ENCODE measurements around the gene TRPV4.

The TRPV4 gene

DNA sequence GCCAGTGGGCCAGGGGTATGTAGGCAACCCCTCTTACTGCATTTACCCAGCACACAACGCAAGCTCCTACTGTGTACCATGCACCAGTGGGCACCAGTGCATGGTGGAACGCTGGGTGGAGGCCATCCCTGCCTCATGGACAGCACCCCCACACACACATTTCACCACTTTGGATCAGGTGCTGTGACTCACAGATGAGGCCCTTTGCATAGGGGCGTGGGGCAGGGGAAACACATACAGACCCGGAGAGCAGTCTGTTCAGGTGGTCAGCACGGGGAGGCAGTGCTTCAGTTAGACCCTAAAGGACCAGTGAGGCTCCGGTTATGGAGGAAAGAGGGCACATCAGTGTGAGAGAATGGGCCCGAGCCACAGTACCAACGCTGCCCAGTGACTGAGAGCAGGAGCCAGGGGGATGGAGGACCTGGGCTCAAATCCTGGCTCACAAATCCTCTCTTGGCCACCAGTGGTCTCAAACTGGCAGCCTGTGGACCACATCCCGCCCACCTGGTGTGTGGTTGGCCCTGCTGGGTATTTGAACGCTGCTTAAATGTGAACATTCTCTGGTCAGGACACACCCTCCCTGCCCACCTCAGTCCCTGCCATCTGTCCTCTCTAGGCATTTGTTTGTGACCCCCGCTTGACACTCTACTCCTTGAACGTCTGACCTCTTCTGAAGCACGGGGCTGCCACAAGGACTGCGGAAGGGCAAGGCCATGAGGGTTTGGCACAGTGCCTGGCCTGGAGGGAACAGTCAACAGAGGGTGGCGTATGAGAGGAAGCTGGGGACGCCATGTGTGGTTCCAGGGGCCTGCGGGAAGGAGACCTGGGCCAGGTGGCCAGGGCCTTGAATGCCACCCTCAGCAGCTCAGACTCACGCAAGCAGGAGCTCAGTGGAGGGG, 72.9 kb downstream of the TRPV4 start:
- Histone ChIP-seq H3K36me3 (ENCODE audit: insufficient read depth) (no peaks in the 10 kb centered on the region), H3K9ac (no peak overlapping the region), H3K27me3 (ENCODE audit: insufficient read depth, low read depth) (no peaks in the 10 kb centered on the region), H3K4me2 (no peak overlapping the region), H3K4me3 (IDR thresholded peaks at IDR 0.05; ENCODE audit: insufficient read depth, low read depth, low read length) (no peak overlapping the region), H3K27ac (no peak overlapping the region), H2AFZ (ENCODE audit: low read depth) (no peak overlapping the region), H4K20me1 (ENCODE audit: insufficient read depth) (no peaks in the 10 kb centered on the region), H3K79me2 (ENCODE audit: insufficient read depth, low read depth) (no peaks in the 10 kb centered on the region), H3K4me1 (ENCODE audit: low read depth, poor library complexity, severe bottlenecking) (no peaks in the 10 kb centered on the region)
- no peak for TF ChIP-seq CTCF (conservative IDR thresholded peaks at IDR 0.05; ENCODE audit: low read depth, low read length)

GRCh38 chr12:109759595-109759994, 73.6 kb downstream of the TRPV4 start:
- H2AFZ ChIP-seq (ENCODE audit: low read depth): no peak overlapping the region
- no peaks in the 10 kb centered on the region for H3K27me3 ChIP-seq (ENCODE audit: insufficient read depth, low read depth)
- no peak overlapping the region for H3K4me3 ChIP-seq (IDR thresholded peaks at IDR 0.05; ENCODE audit: insufficient read depth, low read depth, low read length)
- no peaks in the 10 kb centered on the region for H3K4me1 ChIP-seq (ENCODE audit: low read depth, poor library complexity, severe bottlenecking)
- no peak overlapping the region for H3K4me2 ChIP-seq
- no peaks in the 10 kb centered on the region for H3K79me2 ChIP-seq (ENCODE audit: insufficient read depth, low read depth)
- no peaks in the 10 kb centered on the region for H4K20me1 ChIP-seq (ENCODE audit: insufficient read depth)
- no peaks in the 10 kb centered on the region for H3K36me3 ChIP-seq (ENCODE audit: insufficient read depth)
- no peak overlapping the region for H3K27ac ChIP-seq
- H3K9ac ChIP-seq: no peak overlapping the region
- no peak for TF ChIP-seq CTCF (conservative IDR thresholded peaks at IDR 0.05; ENCODE audit: low read depth, low read length)

GRCh38 chr12:109758426-109759420, 74.5 kb downstream of the TRPV4 start:
- Histone ChIP-seq H3K27me3 (ENCODE audit: insufficient read depth, low read depth) (no peaks in the 10 kb centered on the region), H3K36me3 (ENCODE audit: insufficient read depth) (no peaks in the 10 kb centered on the region), H4K20me1 (ENCODE audit: insufficient read depth) (no peaks in the 10 kb centered on the region), H3K4me2 (no peak overlapping the region), H3K9ac (no peak overlapping the region), H3K27ac (no peak overlapping the region), H3K4me1 (ENCODE audit: low read depth, poor library complexity, severe bottlenecking) (no peaks in the 10 kb centered on the region), H3K4me3 (IDR thresholded peaks at IDR 0.05; ENCODE audit: insufficient read depth, low read depth, low read length) (no peak overlapping the region), H3K79me2 (ENCODE audit: insufficient read depth, low read depth) (no peaks in the 10 kb centered on the region), H2AFZ (ENCODE audit: low read depth) (no peak overlapping the region)
- TF ChIP-seq CTCF (conservative IDR thresholded peaks at IDR 0.05; ENCODE audit: low read depth, low read length): no peak

DNA sequence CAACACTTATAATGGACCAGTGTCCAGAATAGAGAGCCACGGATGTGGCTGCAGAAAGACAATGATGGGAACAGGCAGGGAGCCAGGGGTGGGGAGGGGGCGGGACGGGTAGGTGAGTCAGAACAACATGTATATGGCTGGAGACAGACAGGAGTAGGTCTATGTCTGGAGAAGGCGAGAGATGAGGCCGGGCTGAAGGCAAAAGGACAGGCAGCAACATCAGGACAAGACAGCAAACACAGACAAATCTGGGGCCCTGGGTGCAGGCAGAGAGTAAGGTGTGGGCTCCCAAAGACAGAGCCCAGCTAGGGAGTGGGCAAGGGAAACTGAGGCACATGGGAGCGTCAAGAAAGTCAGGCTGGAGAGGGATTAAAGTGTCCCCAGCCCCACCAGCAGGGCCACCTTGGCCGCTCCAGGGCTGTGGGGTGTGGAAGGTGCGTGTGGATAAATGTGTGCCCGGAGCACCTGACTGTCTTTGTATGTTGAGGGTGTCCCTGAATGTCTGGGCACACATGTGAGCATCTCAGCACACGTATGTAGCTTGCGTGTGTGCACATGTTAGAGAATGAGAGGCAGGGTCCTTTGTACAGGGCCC, 75.4 kb downstream of the TRPV4 start:
- Histone ChIP-seq H3K4me2 (no peak overlapping the region), H3K9ac (no peak overlapping the region), H3K79me2 (ENCODE audit: insufficient read depth, low read depth) (no peaks in the 10 kb centered on the region), H3K36me3 (ENCODE audit: insufficient read depth) (no peaks in the 10 kb centered on the region), H3K4me3 (IDR thresholded peaks at IDR 0.05; ENCODE audit: insufficient read depth, low read depth, low read length) (no peak overlapping the region), H4K20me1 (ENCODE audit: insufficient read depth) (no peaks in the 10 kb centered on the region), H3K4me1 (ENCODE audit: low read depth, poor library complexity, severe bottlenecking) (no peaks in the 10 kb centered on the region), H3K27me3 (ENCODE audit: insufficient read depth, low read depth) (no peaks in the 10 kb centered on the region), H2AFZ (ENCODE audit: low read depth) (no peak overlapping the region), H3K27ac (no peak overlapping the region)
- no peak for TF ChIP-seq CTCF (conservative IDR thresholded peaks at IDR 0.05; ENCODE audit: low read depth, low read length)
